Measurements from ENCODE around the gene NR5A2.

NR5A2 gene

GRCh38 chr1:200053091-200053490, 25.6 kb downstream of the NR5A2 start:
- Histone ChIP-seq H3K4me1 (no peaks in the 10 kb centered on the region), H3K36me3 (no peaks in the 10 kb centered on the region), H4K20me1 (no peaks in the 10 kb centered on the region), H3K4me2 (no peak overlapping the region), H3K27ac (no peak overlapping the region), H3K9ac (no peak overlapping the region), H3K27me3 (no peaks in the 10 kb centered on the region), H3K9me3 (no peaks in the 10 kb centered on the region), H3K4me3 (no peak overlapping the region)
- TF ChIP-seq Cebpa-rat (IDR thresholded peaks at IDR 0.05), result no peak

- H3K4me2 ChIP-seq, result no peak overlapping the region
- no peak for TF ChIP-seq Cebpa-rat (IDR thresholded peaks at IDR 0.05)
- no peaks in the 10 kb centered on the region for H3K4me1 ChIP-seq
- H4K20me1 ChIP-seq, result no peaks in the 10 kb centered on the region
- H3K4me3 ChIP-seq, result no peak overlapping the region
- no peaks in the 10 kb centered on the region for H3K9me3 ChIP-seq
- H3K27me3 ChIP-seq, result no peaks in the 10 kb centered on the region
- H3K9ac ChIP-seq, result no peak overlapping the region
- no peaks in the 10 kb centered on the region for H3K36me3 ChIP-seq
- no peak overlapping the region for H3K27ac ChIP-seq
Observed at GRCh38 chr1:200053646-200054045, 26.1 kb downstream of the NR5A2 start.

GRCh38 chr1:200058341-200058740, 30.8 kb downstream of the NR5A2 start:
- no peak for TF ChIP-seq Cebpa-rat (IDR thresholded peaks at IDR 0.05)
- H3K27me3 ChIP-seq, result no peaks in the 10 kb centered on the region
- no peak overlapping the region for H3K4me3 ChIP-seq
- H3K9ac ChIP-seq, result no peak overlapping the region
- no peaks in the 10 kb centered on the region for H3K4me1 ChIP-seq
- H3K4me2 ChIP-seq, result no peak overlapping the region
- H3K27ac ChIP-seq, result no peak overlapping the region
- no peaks in the 10 kb centered on the region for H4K20me1 ChIP-seq
- no peaks in the 10 kb centered on the region for H3K36me3 ChIP-seq
- no peaks in the 10 kb centered on the region for H3K9me3 ChIP-seq

GRCh38 chr1:200062143-200062542, 34.6 kb downstream of the NR5A2 start:
- H3K9me3 ChIP-seq, result no peaks in the 10 kb centered on the region
- TF ChIP-seq Cebpa-rat (IDR thresholded peaks at IDR 0.05), result no peak
- H3K27ac ChIP-seq, result no peak overlapping the region
- H4K20me1 ChIP-seq, result no peaks in the 10 kb centered on the region
- no peak overlapping the region for H3K4me2 ChIP-seq
- H3K9ac ChIP-seq, result no peak overlapping the region
- H3K4me1 ChIP-seq, result no peaks in the 10 kb centered on the region
- no peak overlapping the region for H3K4me3 ChIP-seq
- no peaks in the 10 kb centered on the region for H3K27me3 ChIP-seq
- H3K36me3 ChIP-seq, result no peaks in the 10 kb centered on the region

- Histone ChIP-seq H3K27ac (no peak overlapping the region), H4K20me1 (no peaks in the 10 kb centered on the region), H3K27me3 (no peaks in the 10 kb centered on the region), H3K36me3 (no peaks in the 10 kb centered on the region), H3K9me3 (no peaks in the 10 kb centered on the region), H3K4me1 (peaks cover 7% of the 10 kb centered on the region), H3K4me2 (no peak overlapping the region), H3K4me3 (no peak overlapping the region), H3K9ac (no peak overlapping the region)
- TF ChIP-seq Cebpa-rat (IDR thresholded peaks at IDR 0.05), result no peak
Observed at GRCh38 chr1:200072636-200073285, 45.3 kb downstream of the NR5A2 start.

- Histone ChIP-seq H3K27ac (no peak overlapping the region), H3K4me1 (peaks cover 7% of the 10 kb centered on the region), H4K20me1 (no peaks in the 10 kb centered on the region), H3K27me3 (no peaks in the 10 kb centered on the region), H3K4me2 (no peak overlapping the region), H3K9me3 (no peaks in the 10 kb centered on the region), H3K9ac (no peak overlapping the region), H3K4me3 (no peak overlapping the region), H3K36me3 (no peaks in the 10 kb centered on the region)
- TF ChIP-seq Cebpa-rat (IDR thresholded peaks at IDR 0.05), result no peak
Observed at GRCh38 chr1:200073286-200073637, 45.8 kb downstream of the NR5A2 start.

DNA sequence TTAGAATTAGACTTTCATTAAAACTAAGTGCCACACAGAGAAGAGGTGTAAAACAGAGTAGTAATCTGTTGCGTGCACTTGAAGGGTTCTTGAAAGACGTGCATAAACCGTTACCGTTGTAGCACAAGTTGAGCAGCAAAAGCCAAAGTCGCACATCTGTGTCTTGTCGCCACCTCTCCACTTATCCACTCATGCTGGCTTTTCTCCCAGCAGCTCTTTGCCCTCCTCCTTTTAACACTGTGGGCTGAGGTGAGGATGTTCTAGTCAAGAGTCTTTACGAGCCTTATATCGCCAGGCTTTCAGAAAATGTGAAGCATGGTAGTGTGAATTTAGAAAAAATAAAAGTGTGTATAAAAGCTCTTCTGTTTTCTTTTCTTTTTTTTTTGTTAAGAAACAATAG, 48.0 kb downstream of the NR5A2 start:
- Histone ChIP-seq H3K4me2 (no peak overlapping the region), H3K4me1 (peaks cover 7% of the 10 kb centered on the region), H4K20me1 (no peaks in the 10 kb centered on the region), H3K36me3 (no peaks in the 10 kb centered on the region), H3K27ac (no peak overlapping the region), H3K9me3 (no peaks in the 10 kb centered on the region), H3K9ac (no peak overlapping the region), H3K27me3 (no peaks in the 10 kb centered on the region), H3K4me3 (no peak overlapping the region)
- TF ChIP-seq Cebpa-rat (IDR thresholded peaks at IDR 0.05), result no peak

DNA sequence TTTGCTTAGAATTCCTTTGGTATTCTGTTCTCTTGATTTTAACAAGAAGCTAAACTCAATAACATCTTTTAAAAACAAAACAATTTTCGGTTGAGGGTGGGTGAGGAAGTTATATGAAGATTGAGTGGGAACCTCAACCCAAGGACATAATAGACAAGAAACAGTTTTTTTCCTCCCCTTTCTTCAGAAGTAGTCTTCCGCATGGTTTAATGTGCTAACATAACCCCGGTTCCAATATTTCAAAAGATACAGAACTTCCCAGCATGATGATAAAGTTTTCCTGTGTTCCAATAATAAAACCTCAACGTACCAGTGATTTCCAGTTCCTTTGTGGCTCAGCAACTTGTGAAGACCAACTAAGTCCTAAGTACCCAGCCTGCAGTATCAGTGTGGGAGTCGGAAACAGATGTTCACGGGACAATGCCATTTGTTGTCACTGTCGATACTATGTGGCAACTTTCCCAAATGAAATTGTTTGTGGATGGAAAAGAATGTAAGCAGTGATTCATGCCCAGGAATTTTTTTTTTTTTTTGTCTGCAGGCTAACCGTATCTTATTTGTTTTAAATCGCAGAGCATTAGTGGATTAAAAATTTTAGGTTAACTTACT, 48.5 kb downstream of the NR5A2 start:
- Histone ChIP-seq H3K4me1 (peaks cover 8% of the 10 kb centered on the region), H3K4me2 (no peak overlapping the region), H3K9me3 (no peaks in the 10 kb centered on the region), H4K20me1 (no peaks in the 10 kb centered on the region), H3K4me3 (no peak overlapping the region), H3K27me3 (no peaks in the 10 kb centered on the region), H3K27ac (no peak overlapping the region), H3K36me3 (no peaks in the 10 kb centered on the region), H3K9ac (no peak overlapping the region)
- TF ChIP-seq Cebpa-rat (IDR thresholded peaks at IDR 0.05), result no peak

- Histone ChIP-seq H3K27ac (no peak overlapping the region), H3K9ac (no peak overlapping the region), H3K27me3 (no peaks in the 10 kb centered on the region), H3K9me3 (no peaks in the 10 kb centered on the region), H3K4me2 (no peak overlapping the region), H3K4me3 (no peak overlapping the region), H3K36me3 (no peaks in the 10 kb centered on the region), H3K4me1 (peaks cover 8% of the 10 kb centered on the region), H4K20me1 (no peaks in the 10 kb centered on the region)
- TF ChIP-seq Cebpa-rat (IDR thresholded peaks at IDR 0.05), result no peak
Observed at GRCh38 chr1:200079232-200079940, 51.9 kb downstream of the NR5A2 start.

Measured in BLaER1 (cell line).